LNCAP (cell line): ENCODE measurements around the gene ZCCHC2.

Experiments used
- TF ChIP-seq, protein P1 (sequence below): fragments of 450-650 bp; IDR thresholded peaks from 2 replicates; pipeline ENCODE4 v1.5.1; 2017; ENCODE audit warnings: mild to moderate bottlenecking

ZCCHC2 gene

DNA sequence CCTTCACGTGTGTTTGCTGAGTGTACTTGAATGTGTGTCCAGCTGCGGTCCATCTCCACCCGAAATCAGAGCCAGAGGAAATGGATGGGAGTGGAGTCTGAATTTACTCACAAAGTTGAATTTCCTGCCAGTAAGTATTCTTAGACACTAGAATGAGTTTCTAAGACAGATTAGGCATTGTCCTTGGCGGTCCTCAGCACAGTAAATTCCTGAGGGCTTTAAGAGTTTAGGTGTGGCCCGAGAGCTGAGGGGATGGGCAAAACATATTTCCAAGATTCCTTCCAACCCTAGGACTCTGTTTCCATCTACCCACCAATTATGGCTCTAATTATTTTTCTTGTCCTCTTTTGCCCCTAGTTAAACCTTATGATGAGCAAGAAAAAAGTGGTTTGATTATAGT lies 102.2 kb downstream of the ZCCHC2 start:
- TF ChIP-seq, protein P1, sequence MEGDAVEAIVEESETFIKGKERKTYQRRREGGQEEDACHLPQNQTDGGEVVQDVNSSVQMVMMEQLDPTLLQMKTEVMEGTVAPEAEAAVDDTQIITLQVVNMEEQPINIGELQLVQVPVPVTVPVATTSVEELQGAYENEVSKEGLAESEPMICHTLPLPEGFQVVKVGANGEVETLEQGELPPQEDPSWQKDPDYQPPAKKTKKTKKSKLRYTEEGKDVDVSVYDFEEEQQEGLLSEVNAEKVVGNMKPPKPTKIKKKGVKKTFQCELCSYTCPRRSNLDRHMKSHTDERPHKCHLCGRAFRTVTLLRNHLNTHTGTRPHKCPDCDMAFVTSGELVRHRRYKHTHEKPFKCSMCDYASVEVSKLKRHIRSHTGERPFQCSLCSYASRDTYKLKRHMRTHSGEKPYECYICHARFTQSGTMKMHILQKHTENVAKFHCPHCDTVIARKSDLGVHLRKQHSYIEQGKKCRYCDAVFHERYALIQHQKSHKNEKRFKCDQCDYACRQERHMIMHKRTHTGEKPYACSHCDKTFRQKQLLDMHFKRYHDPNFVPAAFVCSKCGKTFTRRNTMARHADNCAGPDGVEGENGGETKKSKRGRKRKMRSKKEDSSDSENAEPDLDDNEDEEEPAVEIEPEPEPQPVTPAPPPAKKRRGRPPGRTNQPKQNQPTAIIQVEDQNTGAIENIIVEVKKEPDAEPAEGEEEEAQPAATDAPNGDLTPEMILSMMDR, result no peak
